Fibroblast of lung (primary cell): ENCODE data around the gene STOM. TPM values are rescaled to one million over a fixed set of nuclear protein-coding genes. Genes with fewer than 3 reads are reported as not detected.

Experiments
- DNase-seq, 2 donors: peaks; one replicate each; pipeline versions ENCODE4 v3.0.0 to v3.0.0-alpha.2; 2010; ENCODE audit warnings: low read depth in 2 of 2
- H2AFZ ChIP-seq: 2 replicates; pipeline ENCODE4 v1.5.1; 2012; ENCODE audit warnings: low read length, control low read depth, inconsistent platforms
- H3K27ac ChIP-seq: 2 replicates; pipeline ENCODE4 v1.5.1; 2011; ENCODE audit warnings: low read length, control low read depth; ENCODE audit not compliant: insufficient read depth
- H3K27me3 ChIP-seq: 2 replicates; pipeline ENCODE4 v1.5.1; 2011; ENCODE audit warnings: mild to moderate bottlenecking, low read length; ENCODE audit not compliant: control insufficient read depth, insufficient read depth
- H3K36me3 ChIP-seq: 2 replicates; pipeline ENCODE4 v1.5.1; 2011; ENCODE audit warnings: low read length; ENCODE audit not compliant: control insufficient read depth, insufficient read depth
- H3K4me1 ChIP-seq: 2 replicates; pipeline ENCODE4 v1.5.1; 2011; ENCODE audit warnings: low read length; ENCODE audit not compliant: control insufficient read depth, insufficient read depth; ENCODE audit errors: extremely low read depth
- H3K4me2 ChIP-seq: 2 replicates; pipeline ENCODE4 v1.5.1; 2011; ENCODE audit warnings: low read length, control low read depth; ENCODE audit not compliant: insufficient read depth; ENCODE audit errors: extremely low read depth
- H3K4me3 ChIP-seq, 4 experiments: fragments of 200-600 bp in 1 of 4; sonication (generic) in 1 of 4; replicated peaks in 1 of 4; 2 replicates each; pipeline ENCODE4 v1.5.1; 2011 to 2016; ENCODE audit warnings: low read length in 4 of 4, low read depth in 3 of 4, mild to moderate bottlenecking in 3 of 4, control low read depth in 2 of 4, inconsistent platforms in 1 of 4, mixed read lengths in 1 of 4; ENCODE audit not compliant: insufficient read depth in 1 of 4; ENCODE audit errors: control extremely low read depth in 1 of 4
- H3K79me2 ChIP-seq: 2 replicates; pipeline ENCODE4 v1.5.1; 2012; ENCODE audit warnings: mild to moderate bottlenecking, low read length, inconsistent platforms; ENCODE audit not compliant: control insufficient read depth, insufficient read depth
- H3K9ac ChIP-seq: 2 replicates; pipeline ENCODE4 v1.5.1; 2011; ENCODE audit warnings: mild to moderate bottlenecking, low read length, control low read depth; ENCODE audit not compliant: insufficient read depth
- H3K9me3 ChIP-seq: 2 replicates; pipeline ENCODE4 v1.5.1; 2012; ENCODE audit warnings: low read depth, low read length; ENCODE audit not compliant: control insufficient read depth, insufficient read depth
- H4K20me1 ChIP-seq: 2 replicates; pipeline ENCODE4 v1.5.1; 2011; ENCODE audit warnings: low read length; ENCODE audit not compliant: control insufficient read depth, insufficient read depth; ENCODE audit errors: extremely low read depth
- EZH2 ChIP-seq: IDR thresholded peaks from 2 replicates; pipeline ENCODE4 v1.5.1; 2012; ENCODE audit warnings: low read length, control low read depth, mild to moderate bottlenecking; ENCODE audit errors: missing control alignments
- polyA plus RNA-seq, 2 donors: library from polyadenylated mRNA; depleted of rRNA in 1 of 2; stranded (reverse) in 1 of 2; unstranded in 1 of 2; fragments of >200 nt; gene quantifications; 2 replicates each; pipeline ENCODE4 v1.2.1, GENCODE V29; 2011 to 2012; ENCODE audit warnings: missing spikeins in 1 of 2
- total RNA-seq: library from RNA; depleted of rRNA; stranded (reverse); fragments of >200 nt; gene quantifications from 2 replicates; pipeline ENCODE4 v1.2.1, GENCODE V29; 2014
- TF ChIP-seq, protein P1 (sequence below), 2 donors: IDR thresholded peaks in 1 of 2; conservative IDR thresholded peaks in 1 of 2; 1 replicate in 1 of 2; 2 replicates in 1 of 2; pipeline ENCODE4 v1.5.1; 2011 to 2012; ENCODE audit warnings: low read length in 2 of 2, control low read depth in 1 of 2, inconsistent platforms in 1 of 2, low read depth in 1 of 2, mild to moderate bottlenecking in 1 of 2

Gene STOM
- total and polyA plus RNA-seq, 2 donors (not counting 1 experiment from before 2014, with no cell fraction given): 248 to 536 TPM

DNA sequence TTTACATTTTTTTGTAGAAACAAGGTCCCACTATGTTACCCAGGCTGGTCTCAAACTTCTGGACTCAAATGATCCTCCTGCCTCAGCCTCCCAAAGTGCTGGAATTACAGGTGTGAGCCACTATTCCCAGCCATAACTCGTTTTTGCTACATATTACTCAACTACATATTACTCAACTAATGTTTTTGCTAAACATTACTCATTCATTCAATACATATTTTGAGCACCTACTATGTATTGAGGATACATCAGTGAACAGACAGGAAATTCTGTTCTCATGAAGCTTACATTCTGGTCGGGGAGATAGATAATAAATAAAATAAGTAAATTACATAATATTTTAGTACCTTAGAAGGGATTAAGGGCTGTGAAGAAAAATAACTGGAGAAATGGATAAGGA, 34.9 kb upstream of the STOM start:
- no peaks in the 10 kb centered on the region for H3K79me2 ChIP-seq
- H4K20me1 ChIP-seq: no peaks in the 10 kb centered on the region
- no peak overlapping the region for H3K9ac ChIP-seq
- no peak overlapping the region for H3K4me2 ChIP-seq
- H3K4me1 ChIP-seq: peaks cover under 1% of the 10 kb centered on the region
- H3K4me3 ChIP-seq: no peak overlapping the region
- no peaks in the 10 kb centered on the region for H3K36me3 ChIP-seq
- H3K27me3 ChIP-seq: no peaks in the 10 kb centered on the region
- no peak overlapping the region for H3K27ac ChIP-seq
- no peaks in the 10 kb centered on the region for H3K9me3 ChIP-seq
- no peak for TF ChIP-seq EZH2
- TF ChIP-seq, protein P1, sequence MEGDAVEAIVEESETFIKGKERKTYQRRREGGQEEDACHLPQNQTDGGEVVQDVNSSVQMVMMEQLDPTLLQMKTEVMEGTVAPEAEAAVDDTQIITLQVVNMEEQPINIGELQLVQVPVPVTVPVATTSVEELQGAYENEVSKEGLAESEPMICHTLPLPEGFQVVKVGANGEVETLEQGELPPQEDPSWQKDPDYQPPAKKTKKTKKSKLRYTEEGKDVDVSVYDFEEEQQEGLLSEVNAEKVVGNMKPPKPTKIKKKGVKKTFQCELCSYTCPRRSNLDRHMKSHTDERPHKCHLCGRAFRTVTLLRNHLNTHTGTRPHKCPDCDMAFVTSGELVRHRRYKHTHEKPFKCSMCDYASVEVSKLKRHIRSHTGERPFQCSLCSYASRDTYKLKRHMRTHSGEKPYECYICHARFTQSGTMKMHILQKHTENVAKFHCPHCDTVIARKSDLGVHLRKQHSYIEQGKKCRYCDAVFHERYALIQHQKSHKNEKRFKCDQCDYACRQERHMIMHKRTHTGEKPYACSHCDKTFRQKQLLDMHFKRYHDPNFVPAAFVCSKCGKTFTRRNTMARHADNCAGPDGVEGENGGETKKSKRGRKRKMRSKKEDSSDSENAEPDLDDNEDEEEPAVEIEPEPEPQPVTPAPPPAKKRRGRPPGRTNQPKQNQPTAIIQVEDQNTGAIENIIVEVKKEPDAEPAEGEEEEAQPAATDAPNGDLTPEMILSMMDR (conservative IDR thresholded peaks at IDR 0.05 in 1 of 2, IDR thresholded peaks at IDR 0.05 in 1 of 2; ENCODE audit: low read depth in 1 of 2, low read length in 2 of 2): no peak
- H2AFZ ChIP-seq: no peak overlapping the region
- DNase-seq: no peak

DNA sequence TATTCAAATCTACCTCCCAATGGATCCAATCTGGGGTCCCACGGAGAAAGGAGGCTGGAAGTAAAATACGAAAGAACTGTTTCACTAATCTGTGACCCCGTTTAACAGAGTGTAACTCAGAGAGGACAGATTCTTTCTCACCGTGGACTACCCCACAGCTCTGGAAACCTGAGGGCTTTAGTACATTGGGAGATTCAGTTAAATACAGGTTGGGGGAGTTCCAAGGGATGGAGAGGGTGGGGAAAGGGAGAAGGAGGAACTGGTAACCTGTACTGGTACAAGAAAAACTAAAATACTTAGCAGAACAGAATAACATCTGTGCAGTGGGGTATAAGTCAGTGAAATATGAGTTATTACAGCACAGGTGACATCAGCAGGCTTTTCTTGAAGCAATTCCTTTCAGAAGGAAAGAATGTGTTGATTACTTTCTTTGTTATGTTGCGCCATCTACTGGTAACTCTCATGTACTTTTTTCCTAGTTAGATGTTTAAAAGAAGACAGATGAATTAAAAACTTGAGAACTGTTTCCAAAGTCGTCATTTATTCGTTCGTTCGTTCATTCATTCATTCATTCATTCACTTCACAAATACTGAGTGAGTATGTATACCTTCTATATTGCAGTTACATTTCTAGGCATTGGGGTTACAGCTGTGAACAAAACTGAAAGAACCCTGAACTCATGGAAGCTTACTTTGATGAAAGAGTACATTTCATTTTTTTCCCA, 30.0 kb upstream of the STOM start:
- peak; percentile 79 to 85 for DNase-seq
- H4K20me1 ChIP-seq: no peaks in the 10 kb centered on the region
- H3K9ac ChIP-seq: no peak overlapping the region
- H3K4me3 ChIP-seq: no peak overlapping the region
- peak overlapping the region; percentile 22 for H2AFZ ChIP-seq
- no peak for TF ChIP-seq EZH2
- TF ChIP-seq, protein P1 (conservative IDR thresholded peaks at IDR 0.05 in 1 of 2, IDR thresholded peaks at IDR 0.05 in 1 of 2; ENCODE audit: low read depth in 1 of 2, low read length in 2 of 2): peak; percentile 20 to 39
- no peaks in the 10 kb centered on the region for H3K27me3 ChIP-seq
- peak overlapping the region; percentile 25 for H3K4me2 ChIP-seq
- peaks cover 2% of the 10 kb centered on the region for H3K9me3 ChIP-seq
- H3K36me3 ChIP-seq: no peaks in the 10 kb centered on the region
- no peaks in the 10 kb centered on the region for H3K79me2 ChIP-seq
- H3K4me1 ChIP-seq: peaks cover 14% of the 10 kb centered on the region
- H3K27ac ChIP-seq: peak overlapping the region; percentile 92

DNA sequence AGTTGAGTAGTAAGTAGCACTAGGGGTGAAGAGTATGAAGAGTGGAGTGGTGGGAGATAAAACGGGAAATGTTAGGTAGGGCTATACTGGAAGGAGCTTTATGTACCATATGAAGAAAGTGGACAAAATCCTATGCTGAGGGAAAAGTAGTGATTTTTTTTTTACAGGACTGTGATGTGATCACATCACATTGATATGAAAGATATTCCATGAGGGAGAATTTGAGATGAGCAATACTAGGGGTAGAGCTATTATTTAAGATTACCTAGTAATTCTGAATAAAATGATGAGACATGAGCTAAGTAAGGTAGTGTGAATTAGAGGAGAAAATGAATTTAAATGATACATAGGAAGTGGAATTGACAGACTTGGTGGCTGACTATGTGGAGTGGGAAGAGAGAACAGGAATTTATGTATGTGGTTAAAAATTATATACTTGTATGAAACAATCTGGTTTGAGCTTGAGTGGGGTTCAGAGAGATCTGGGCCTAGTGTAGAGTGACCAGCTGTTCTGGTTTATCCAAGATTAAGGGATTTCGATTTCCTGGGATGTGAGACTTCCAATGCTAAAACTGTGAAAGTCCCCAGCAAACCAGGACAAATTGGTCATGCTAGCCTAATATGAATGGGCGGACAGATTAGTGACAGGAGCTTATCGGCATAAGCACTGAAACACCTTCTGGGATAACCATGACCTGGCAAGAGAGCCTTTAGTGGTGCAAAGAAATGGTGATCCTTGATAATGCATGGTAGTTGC, 29.3 kb upstream of the STOM start:
- Histone ChIP-seq H3K36me3 (no peaks in the 10 kb centered on the region), H3K4me2 (no peak overlapping the region), H2AFZ (no peak overlapping the region), H3K9me3 (peaks cover 2% of the 10 kb centered on the region), H3K4me1 (peaks cover 14% of the 10 kb centered on the region), H3K9ac (peak overlapping the region; percentile 23), H3K27ac (peak overlapping the region; percentile 92), H4K20me1 (no peaks in the 10 kb centered on the region), H3K4me3 (no peak overlapping the region), H3K27me3 (no peaks in the 10 kb centered on the region), H3K79me2 (no peaks in the 10 kb centered on the region)
- peak in 1 of 2 donors; percentile 38 for DNase-seq
- no peak for TF ChIP-seq EZH2
- TF ChIP-seq, protein P1 (conservative IDR thresholded peaks at IDR 0.05 in 1 of 2, IDR thresholded peaks at IDR 0.05 in 1 of 2; ENCODE audit: low read depth in 1 of 2, low read length in 2 of 2): no peak
